ENCODE results near the gene OTOP2.
"Not testable (repeated sequence)": the region's sequence is repeated elsewhere in the genome, so short reads cannot be mapped to it uniquely, and the experiment has no call there.

OTOP2 gene

GRCh38 chr17:74977802-74978201, 53.7 kb downstream of the OTOP2 start:
- no peak for DNase-seq

GRCh38 chr17:74978240-74978639, 54.2 kb downstream of the OTOP2 start:
- DNase-seq, result no peak

- no peak for DNase-seq
These were observed 55.5 kb downstream of the OTOP2 start for GRCh38 chr17:74979408-74980146.

- DNase-seq, result no peak
These were observed 57.4 kb downstream of the OTOP2 start for GRCh38 chr17:74981318-74981978.

- DNase-seq, result no peak
These were observed 58.0 kb downstream of the OTOP2 start for GRCh38 chr17:74981979-74982662.

GRCh38 chr17:74982663-74983313, 58.7 kb downstream of the OTOP2 start:
- not testable (repeated sequence) for DNase-seq
